Stimulated activated CD8-positive, alpha-beta memory T cell treated with anti-CD3 and anti-CD28 coated beads, Interleukin-12 subunit alpha, Interleukin-12 subunit beta, amount 100 ng/mL, for 4 hours (primary cell): ENCODE measurements around the gene GNPDA1.

Experiments used
- DNase-seq: peaks from one replicate; pipeline ENCODE4 v3.0.0-alpha.2; 2020; ENCODE audit warnings: low read depth

Gene GNPDA1

DNA sequence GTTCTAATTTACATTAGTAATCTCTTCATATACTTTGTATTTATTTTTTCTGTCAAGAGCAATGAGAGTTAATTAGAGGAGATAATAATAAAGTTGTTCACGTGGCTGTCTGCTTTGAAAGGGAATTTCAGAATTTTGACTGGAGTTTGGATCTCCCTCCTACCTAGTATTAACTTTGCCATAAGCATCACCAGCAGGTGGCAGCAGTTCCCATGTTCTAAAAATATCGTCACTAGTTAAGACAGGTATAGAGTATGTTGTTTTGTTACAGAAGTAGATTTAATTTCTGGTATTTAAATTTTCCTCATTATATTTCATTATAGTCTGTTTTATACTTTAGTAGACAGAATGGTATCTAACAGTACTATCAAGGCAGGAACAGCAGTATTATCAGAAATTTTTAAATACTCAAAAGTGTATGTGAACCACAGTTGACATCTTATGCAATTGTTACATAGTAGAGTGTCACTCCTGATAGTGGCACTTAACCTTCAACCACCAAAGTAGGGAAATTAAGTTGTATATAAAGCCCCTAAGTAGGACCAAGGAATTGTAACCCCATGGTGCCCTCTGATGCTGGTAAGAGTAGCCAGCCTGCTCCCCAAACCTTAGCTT lies 20.4 kb downstream of the GNPDA1 start:
- DNase-seq: peak; percentile 40

GRCh38 chr5:141989720-141990119 lies 23.1 kb downstream of the GNPDA1 start:
- DNase-seq: no peak

GRCh38 chr5:141986072-141986471 lies 26.8 kb downstream of the GNPDA1 start:
- DNase-seq: no peak

DNA sequence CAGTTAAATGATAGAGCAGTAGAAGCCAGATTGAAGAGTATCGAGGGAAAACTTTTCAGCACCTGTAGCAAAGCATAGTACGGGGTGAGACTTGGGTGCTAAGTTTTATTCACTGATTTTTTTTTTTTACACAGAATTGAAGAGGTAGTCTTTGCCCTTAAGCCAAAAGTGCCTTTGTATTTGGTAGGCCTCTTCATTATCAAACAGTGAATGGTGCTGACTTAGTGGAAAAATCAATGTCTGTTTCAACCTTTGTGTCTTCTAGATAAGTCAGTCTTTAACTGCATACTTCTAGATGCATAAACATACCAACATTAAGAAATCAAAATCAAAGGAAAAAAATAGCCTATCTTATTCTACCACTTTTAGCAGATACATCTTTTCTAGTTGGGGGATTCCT lies 30.2 kb downstream of the GNPDA1 start:
- DNase-seq: no peak

- no peak for DNase-seq
Observed at GRCh38 chr5:141978389-141978788, 34.4 kb downstream of the GNPDA1 start.

- DNase-seq: no peak
Observed at GRCh38 chr5:141976176-141976575, 36.7 kb downstream of the GNPDA1 start.

DNA sequence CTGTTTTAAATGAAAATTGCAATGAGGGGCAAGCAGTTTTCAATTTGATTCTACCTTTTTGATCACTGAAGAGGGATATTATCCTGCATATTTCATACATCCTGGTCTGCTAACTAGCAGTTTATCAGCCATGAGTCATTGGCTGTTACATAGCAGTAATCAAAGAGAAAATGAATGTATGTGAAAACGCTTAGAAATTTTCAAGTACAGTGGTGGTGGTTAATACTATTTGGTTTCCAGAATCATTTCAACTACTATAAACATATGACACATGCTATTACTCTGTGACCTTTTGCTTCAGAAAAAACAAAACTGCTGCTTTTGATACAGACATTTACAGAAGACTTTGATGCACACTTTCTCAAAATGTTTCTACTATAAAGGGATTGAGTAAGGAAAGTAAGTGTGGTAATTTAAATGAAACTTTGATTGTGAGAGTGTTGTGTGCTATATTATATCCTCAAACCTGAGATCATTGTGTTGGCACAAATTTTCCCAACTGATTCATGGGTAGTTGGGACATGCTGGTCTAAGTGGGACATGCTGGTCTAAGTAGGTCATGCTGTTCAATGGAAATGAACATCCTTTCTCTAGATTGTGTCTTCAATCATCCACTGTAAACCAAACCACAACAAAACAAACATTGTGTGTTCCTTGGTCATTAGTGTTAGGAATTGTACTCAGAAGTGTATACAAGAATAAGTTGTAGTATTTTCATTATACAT lies 38.8 kb downstream of the GNPDA1 start:
- no peak for DNase-seq

DNA sequence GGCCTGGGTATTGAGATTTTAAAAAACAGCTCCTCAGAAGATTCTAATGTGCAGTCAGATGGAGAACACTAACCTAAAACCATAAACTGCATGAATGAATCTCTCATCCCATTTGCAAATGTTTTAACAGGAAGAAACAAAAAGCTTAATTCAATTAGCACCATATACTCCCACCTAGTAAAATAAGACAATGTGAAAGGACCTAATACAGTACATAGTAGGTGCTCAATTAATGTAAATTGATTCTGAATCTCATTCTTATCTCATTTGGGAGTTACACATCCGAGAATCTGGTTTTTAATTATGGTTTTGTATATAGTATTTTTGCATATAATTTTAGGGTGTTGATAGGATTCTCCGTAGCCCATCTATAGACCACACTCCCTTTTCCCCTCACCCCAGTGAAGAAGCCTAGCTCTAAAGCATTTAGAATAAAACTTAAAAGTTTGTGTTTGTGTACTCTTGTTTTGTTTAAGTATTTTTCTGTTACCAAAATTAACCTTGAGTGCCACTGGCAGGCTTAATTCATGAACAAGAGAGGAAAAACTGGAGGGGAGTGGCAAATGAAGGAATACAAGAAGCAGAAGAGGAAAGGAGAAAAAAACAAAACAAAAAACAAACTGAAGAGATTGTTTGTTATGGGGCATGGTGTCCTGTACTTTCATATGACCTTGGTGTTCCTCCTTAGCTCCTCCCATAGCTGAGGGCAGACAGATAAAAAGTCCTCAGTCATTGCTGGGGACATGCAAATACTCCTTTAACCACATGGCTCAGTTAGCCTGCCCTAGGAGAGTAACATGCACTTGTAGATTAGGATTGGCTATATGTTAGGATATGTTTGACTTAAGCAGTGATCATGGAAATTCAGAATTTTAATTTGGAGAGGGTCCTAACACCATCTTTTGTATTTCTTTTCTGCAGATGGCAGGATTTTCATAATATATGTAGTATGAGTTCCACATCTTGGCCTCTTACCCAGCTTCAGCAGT lies 42.8 kb downstream of the GNPDA1 start:
- no peak for DNase-seq

DNA sequence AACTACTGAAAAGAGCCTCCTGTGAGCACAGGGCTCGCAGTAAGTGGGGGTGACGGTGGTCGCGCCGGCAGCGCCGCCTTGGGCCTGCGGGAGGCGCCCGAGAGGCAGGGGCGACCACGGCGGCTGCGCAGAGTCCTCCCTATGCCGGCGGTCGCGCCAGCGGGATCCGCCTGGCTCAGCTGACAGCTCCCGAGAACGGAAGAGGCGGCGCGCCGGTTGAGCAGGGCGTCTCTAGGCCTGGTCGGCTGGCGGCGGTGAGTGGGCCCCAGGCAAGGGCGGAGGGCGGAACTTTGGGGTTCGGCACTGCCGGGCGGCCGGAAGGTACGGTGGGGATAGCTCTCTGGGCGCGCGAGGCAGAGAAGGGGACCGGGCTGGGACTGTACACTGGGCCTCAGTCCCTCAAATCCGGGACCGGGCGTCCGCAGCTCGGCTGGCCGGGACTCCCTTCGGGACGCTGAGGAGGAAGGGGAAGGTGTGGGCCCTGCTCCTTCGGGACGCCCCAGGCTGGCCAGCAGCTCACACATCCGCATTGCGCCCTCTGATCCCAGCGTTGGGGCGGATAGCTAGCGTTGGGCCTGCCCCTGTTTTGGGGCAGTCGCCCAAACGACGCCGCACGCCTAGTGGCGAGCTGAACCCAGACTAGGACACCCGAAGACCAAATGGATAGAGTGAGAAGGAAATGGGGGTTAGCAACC lies 43.8 kb downstream of the GNPDA1 start, which contains the start of gene RNF14:
Gene RNF14, plus strand, starts transcription at position 192 of the 695 bp plus-strand sequence. CDS start 4,484 bp downstream, outside the sequence.
- DNase-seq: peak; percentile 88

DNA sequence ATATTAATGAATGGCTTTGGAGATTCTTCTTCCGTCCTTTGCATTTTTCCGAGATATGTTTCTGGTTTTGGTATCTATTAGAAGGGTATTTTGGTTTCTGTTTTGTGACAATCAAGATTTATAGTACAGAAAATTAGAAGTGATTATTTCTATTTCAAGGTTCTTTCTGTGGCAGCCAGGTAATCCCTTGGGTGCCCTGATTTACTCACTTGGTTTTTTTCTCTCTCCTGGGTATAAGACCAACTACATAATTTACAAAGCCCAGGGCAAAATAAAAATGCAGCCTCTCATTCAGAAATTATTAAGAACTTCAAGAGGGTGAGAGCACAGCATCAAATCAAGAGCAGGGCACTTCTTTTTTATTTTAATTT lies 45.9 kb downstream of the GNPDA1 start:
- DNase-seq: no peak

DNA sequence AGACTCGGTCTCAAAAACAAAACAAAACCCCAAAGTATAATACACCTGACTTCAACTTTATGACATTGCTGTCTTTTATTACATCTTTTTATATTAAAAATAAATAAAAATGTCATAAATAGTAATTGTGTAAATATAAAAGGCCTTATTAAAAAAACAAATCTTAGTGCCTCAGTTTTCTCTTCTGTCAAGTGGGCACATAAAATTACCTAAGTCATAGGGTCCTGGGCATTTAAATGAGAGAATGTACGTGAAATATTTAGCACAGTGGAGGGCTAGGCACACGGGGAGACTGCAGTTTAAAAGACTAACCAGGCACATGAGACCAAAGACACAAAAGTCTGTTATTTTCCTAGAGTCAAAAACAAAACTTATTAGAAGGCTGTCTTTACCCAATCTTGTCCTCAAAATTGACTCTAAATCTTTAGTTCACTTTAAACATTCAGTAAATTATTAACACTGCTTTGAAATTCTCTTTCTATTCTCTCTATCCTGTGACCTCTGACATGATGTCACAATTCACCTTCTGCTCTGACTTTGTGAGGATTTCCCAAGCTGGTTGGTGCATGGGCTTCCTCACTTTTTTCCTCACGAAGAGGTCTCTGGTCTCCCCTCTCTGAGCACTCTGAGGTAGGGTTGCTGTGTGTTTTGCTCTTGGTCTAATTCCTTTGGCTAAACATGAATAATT lies 46.4 kb downstream of the GNPDA1 start:
- no peak for DNase-seq

GRCh38 chr5:141965071-141965470 lies 47.8 kb downstream of the GNPDA1 start:
- DNase-seq: no peak

DNA sequence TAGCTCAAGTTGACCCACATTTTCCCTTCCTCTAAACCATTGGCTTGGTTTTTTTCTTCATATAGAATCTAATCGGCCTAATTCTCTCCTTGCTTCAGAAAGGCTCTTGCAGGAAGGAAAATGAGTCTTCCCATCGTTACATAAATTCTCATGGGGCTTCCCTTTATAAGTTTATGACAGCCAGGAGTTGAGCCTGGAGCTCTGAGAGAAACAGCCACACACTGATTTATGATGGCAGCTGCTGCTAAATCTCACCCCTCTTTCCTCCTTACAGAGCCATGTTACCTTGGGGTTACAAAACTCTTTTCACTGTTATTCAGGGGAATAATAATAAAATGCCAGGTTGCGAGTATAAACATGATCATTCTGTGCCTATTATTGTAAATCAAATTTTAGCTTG lies 49.1 kb downstream of the GNPDA1 start:
- no peak for DNase-seq

DNA sequence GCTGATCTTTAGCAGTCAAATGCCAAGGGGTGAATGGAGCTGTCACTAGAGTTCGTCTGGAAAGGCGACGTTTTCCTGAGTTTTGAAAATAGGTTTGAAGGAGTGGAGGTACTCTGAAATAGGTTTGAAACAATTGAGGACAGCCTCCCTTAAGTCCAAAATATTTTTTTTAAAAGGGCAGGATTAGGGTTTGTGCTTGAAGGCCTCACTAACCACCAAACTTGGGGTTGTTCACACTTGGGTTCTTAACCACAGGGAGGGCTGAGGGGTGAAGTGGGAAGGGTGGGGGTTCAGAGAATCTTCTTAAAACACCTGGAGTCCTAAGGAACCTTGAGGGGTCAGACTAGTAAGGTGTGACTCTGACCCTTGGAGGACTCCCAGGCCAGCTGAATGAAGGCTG lies 51.4 kb downstream of the GNPDA1 start:
- no peak for DNase-seq

- peak; percentile 68 for DNase-seq
Observed at GRCh38 chr5:141960449-141961323, 52.1 kb downstream of the GNPDA1 start.

DNA sequence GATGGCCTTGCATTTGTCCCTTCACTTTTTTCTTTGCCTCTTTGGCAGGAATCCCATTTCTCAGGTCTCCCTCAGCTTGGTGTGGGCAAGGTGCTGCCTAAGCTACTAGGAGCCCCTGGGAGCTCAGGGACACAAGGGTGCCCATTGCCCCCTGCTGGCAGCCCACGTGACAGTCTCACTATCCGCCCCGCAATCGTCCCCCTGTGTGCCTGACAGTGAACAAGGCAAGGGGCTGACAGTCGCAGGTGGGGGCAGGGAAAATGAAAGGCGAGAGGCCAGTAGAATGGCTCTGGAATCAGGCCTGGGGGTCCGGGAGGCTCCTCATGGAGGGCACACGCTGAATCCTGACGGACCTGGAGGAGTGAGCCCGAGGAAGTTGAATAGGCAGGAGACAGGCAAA lies 52.8 kb downstream of the GNPDA1 start:
- DNase-seq: no peak

DNA sequence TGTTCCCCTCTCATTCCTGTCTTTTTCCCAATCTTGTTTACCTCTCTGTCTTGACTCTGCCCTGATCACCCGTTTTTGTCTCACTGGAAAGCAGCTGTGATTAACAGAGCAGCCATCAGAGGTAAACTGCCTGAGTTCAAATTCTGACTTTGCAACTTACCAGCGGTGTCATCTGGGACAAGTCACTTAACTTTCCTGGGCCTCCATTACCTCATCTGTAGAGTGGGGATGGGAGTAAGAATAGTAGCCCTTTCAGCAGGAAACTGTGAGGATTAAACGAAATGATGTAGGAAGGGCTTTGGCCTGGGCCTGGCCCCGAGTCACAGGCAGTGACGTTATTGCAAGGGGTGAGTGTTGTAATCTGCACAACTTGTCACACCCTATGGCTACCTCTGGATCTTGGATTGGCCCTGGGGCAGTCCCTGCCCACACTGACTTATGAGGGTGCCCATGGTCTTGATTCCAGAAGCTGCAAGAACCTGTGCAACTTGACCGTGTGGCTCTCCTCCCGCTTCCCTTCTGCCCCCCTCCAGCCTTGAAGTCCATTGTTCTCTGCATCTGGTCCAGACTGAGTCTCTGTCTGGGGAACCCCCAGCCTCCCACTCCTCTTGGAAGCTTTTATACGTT lies 54.2 kb downstream of the GNPDA1 start:
- DNase-seq: no peak

DNA sequence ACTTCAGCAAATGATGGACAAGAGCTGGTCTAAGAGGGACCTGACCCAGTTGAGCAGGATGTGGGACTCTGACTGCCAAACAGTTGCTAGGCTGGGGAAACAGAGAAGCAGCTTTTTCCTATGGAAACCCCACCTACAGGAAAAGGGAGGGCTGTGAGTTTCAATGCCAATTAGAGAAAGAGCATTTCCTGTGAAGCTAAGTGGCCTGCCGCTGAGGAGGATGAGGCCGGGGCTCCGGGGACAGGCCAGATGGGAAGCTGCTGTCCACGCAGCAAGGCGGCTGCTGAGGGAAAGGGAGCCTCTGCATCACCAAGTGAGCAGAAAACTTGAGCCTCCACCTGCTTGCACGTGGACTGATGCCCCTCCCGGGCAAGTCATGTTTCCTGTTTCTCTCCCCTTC lies 54.7 kb downstream of the GNPDA1 start, which contains the start of gene PCDH12:
Gene PCDH12, minus strand, starts transcription at position 90 of the 400 bp plus-strand sequence. CDS start 351 bp downstream, outside the sequence.
- DNase-seq: no peak

GRCh38 chr5:141957367-141957996 lies 55.3 kb downstream of the GNPDA1 start:
- DNase-seq: no peak
